Testis (tissue), 3 donors: ENCODE measurements around the gene ZNF516. TPM values are rescaled to one million over a fixed set of nuclear protein-coding genes. Genes with fewer than 3 reads are reported as not detected.

Experiments
- DNase-seq: peaks from one replicate; pipeline ENCODE4 v3.0.0-alpha.2; 2019
- H3K27ac ChIP-seq, 2 donors: fragments of 200-600 bp; sonication (generic); one replicate each; pipeline ENCODE4 v1.5.1; 2019
- H3K27me3 ChIP-seq: fragments of 200-600 bp; sonication (generic); one replicate; pipeline ENCODE4 v1.5.1; 2019
- H3K36me3 ChIP-seq: fragments of 200-600 bp; sonication (generic); one replicate; pipeline ENCODE4 v1.5.1; 2017; ENCODE audit warnings: low read depth; ENCODE audit errors: missing control alignments
- H3K4me1 ChIP-seq: fragments of 200-600 bp; sonication (generic); one replicate; pipeline ENCODE4 v1.5.1; 2019
- H3K4me3 ChIP-seq, 2 donors: fragments of 200-600 bp; sonication (generic); one replicate each; pipeline ENCODE4 v1.5.1; 2017 to 2019
- H3K9me3 ChIP-seq: fragments of 200-600 bp; sonication (generic); one replicate; pipeline ENCODE4 v1.5.1; 2017
- POLR2A ChIP-seq: fragments of 450-650 bp; IDR thresholded peaks from one replicate; pipeline ENCODE4 v1.6.1; 2017; ENCODE audit warnings: antibody characterized with exemption, mild to moderate bottlenecking, moderate library complexity
- WGBS, 2 donors: methylation state at CpG; one replicate each; pipeline ENCODE4 v1.1.5; 2018; 5-methylcytosine and 5-hydroxymethylcytosine counted together
- intact Hi-C: fragments of 100-400 bp; cut with DNase I; formaldehyde crosslinking; loops from one replicate; pipeline ENCODE4 v1.15.1; 2023; ENCODE audit warnings: low total_unique reads
- polyA plus RNA-seq: library from polyadenylated mRNA; stranded (reverse); fragments of 350-450 nt; fragmentation: Illumina TruSeq; extraction: RNeasy Lipid Tissue Mini Kit (QIAGEN cat#74804); gene quantifications from one replicate; pipeline ENCODE4 v1.2.3, GENCODE V29; 2014; ENCODE audit warnings: low read depth, low replicate concordance; ENCODE audit not compliant: insufficient read depth
- total RNA-seq, 2 donors: library from RNA; depleted of rRNA; stranded (reverse); fragments of >200 nt; gene quantifications; one replicate each; pipeline ENCODE4 v1.2.3, GENCODE V29; 2016
- TF ChIP-seq, protein P1 (sequence below), 3 experiments: fragments of 450-650 bp in 2 of 3; fragments of 200-600 bp in 1 of 3; sonication (generic) in 1 of 3; IDR thresholded peaks; one replicate each; pipeline ENCODE4 v1.5.1; 2016 to 2019; ENCODE audit warnings: antibody characterized with exemption in 3 of 3, mild to moderate bottlenecking in 2 of 3, moderate library complexity in 1 of 3

ZNF516 gene
- total and polyA plus RNA-seq, 3 donors from 2014 or later, result 79.0 to 212 (median 189) TPM

DNA sequence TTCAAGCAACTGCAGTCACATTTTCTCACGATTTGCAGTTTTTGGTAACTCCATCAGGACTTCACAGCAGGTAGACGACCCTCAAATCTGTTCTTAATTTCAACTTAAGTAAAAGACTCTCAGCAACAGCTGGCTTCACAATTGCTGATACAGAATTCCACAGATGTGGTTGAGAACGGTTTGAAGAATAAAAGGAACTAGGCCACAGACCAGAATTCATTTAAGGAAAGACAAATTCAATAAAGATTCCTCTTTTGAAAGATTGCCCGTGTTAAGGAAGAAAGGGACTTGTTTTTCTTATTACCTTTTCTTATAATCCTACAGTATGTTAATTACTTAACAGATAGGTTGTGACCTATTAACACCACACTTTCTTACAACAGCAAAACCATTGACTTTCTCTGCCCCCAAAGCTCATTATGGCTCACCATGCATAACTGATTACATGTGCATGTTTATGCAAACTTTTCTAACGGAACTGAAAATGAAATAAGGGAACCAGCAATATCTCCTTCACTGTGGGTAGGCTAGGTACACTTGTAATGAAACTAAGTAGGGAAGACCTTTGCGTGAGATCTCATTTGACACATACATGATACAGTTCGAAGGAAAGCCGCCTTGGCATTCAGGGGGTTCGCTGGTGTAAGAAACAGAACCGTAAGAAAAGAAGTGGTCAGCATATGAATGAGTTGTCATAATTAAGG, 4.7 kb upstream of the ZNF516 start:
- TF ChIP-seq POLR2A, result no peak
- TF ChIP-seq, protein P1, sequence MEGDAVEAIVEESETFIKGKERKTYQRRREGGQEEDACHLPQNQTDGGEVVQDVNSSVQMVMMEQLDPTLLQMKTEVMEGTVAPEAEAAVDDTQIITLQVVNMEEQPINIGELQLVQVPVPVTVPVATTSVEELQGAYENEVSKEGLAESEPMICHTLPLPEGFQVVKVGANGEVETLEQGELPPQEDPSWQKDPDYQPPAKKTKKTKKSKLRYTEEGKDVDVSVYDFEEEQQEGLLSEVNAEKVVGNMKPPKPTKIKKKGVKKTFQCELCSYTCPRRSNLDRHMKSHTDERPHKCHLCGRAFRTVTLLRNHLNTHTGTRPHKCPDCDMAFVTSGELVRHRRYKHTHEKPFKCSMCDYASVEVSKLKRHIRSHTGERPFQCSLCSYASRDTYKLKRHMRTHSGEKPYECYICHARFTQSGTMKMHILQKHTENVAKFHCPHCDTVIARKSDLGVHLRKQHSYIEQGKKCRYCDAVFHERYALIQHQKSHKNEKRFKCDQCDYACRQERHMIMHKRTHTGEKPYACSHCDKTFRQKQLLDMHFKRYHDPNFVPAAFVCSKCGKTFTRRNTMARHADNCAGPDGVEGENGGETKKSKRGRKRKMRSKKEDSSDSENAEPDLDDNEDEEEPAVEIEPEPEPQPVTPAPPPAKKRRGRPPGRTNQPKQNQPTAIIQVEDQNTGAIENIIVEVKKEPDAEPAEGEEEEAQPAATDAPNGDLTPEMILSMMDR (IDR thresholded peaks at IDR 0.05), result no peak
- H3K4me3 ChIP-seq, result no peak overlapping the region
- H3K27ac ChIP-seq, result peak overlapping the region in 1 of 2 donors; percentile 3
- intact Hi-C loops, result no loop called here
- WGBS, 2 donors, result 40 to 52% methylated on average over 10 of the region's 10 CpGs
- H3K36me3 ChIP-seq, result no peaks in the 10 kb centered on the region
- peaks cover 3% of the 10 kb centered on the region for H3K4me1 ChIP-seq
- H3K27me3 ChIP-seq, result no peaks in the 10 kb centered on the region
- no peaks in the 10 kb centered on the region for H3K9me3 ChIP-seq
- no peak for DNase-seq

- Histone ChIP-seq H3K27me3 (no peaks in the 10 kb centered on the region), H3K36me3 (no peaks in the 10 kb centered on the region), H3K4me3 (no peak overlapping the region), H3K9me3 (no peaks in the 10 kb centered on the region), H3K27ac (peak overlapping the region in 1 of 2 donors; percentile 4), H3K4me1 (peaks cover 3% of the 10 kb centered on the region)
- DNase-seq, result no peak
- TF ChIP-seq POLR2A, result no peak
- TF ChIP-seq, protein P1 (IDR thresholded peaks at IDR 0.05), result no peak
- intact Hi-C loops, result no loop called here
- 64 to 68% methylated on average over 8 of the region's 8 CpGs for WGBS, 2 donors
Measured at GRCh38 chr18:76499021-76499420, 4.0 kb upstream of the ZNF516 start.

- intact Hi-C loops, result no loop called here
- DNase-seq, result no peak
- no peak overlapping the region for H3K27ac ChIP-seq
- 25 to 34% methylated on average over 6 of the region's 6 CpGs for WGBS, 2 donors
- H3K4me3 ChIP-seq, result no peak overlapping the region
- TF ChIP-seq POLR2A, result no peak
- TF ChIP-seq, protein P1 (IDR thresholded peaks at IDR 0.05), result no peak
- no peaks in the 10 kb centered on the region for H3K36me3 ChIP-seq
- no peaks in the 10 kb centered on the region for H3K9me3 ChIP-seq
- no peaks in the 10 kb centered on the region for H3K27me3 ChIP-seq
- H3K4me1 ChIP-seq, result peaks cover 3% of the 10 kb centered on the region
Measured at GRCh38 chr18:76498064-76498463, 3.0 kb upstream of the ZNF516 start.

DNA sequence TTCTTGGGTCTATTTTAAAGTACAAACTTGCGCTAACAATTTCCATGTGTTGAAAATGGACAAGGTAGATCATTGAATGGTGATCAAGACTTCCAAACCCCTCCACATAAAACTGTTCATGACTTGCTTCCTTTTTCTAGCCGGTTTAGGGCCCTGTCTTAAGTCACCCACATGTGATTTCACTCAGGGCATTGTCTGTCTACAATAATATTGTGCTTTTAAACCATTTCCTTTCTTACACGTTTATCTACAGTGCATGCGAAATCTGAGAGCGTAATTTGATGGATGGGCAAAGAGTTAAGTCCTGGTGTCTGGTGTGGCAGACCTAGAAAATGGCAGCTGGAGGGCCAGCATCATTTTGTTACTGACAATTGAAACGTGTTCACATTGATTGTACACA, 2.0 kb upstream of the ZNF516 start:
- no peak overlapping the region for H3K4me3 ChIP-seq
- 44 to 55% methylated on average over 6 of the region's 6 CpGs for WGBS, 2 donors
- no peaks in the 10 kb centered on the region for H3K9me3 ChIP-seq
- TF ChIP-seq, protein P1 (IDR thresholded peaks at IDR 0.05), result no peak
- no peak for TF ChIP-seq POLR2A
- peak overlapping the region; percentile 91 to 98 for H3K27ac ChIP-seq
- H3K27me3 ChIP-seq, result no peaks in the 10 kb centered on the region
- intact Hi-C loops, result no loop called here
- no peaks in the 10 kb centered on the region for H3K36me3 ChIP-seq
- DNase-seq, result no peak
- peaks cover 3% of the 10 kb centered on the region for H3K4me1 ChIP-seq
